Glutamatergic neuron (in vitro differentiated cells): ENCODE results near the gene DUSP16. TPM values are rescaled to one million over a fixed set of nuclear protein-coding genes. Genes with fewer than 3 reads are reported as not detected.

Experiments used
- DNase-seq: peaks from one replicate; pipeline ENCODE4 v3.0.0; 2022
- H3K27ac Mint-ChIP-seq: one replicate; pipeline ENCODE4 v1.8.0; 2020; ENCODE audit warnings: mild to moderate bottlenecking, mixed read lengths, inconsistent platforms; ENCODE audit not compliant: unreplicated experiment
- H3K27me3 Mint-ChIP-seq: one replicate; pipeline ENCODE4 v1.8.0; 2020; ENCODE audit warnings: mild to moderate bottlenecking, moderate library complexity, mixed read lengths, inconsistent platforms; ENCODE audit not compliant: unreplicated experiment
- H3K36me3 Mint-ChIP-seq: one replicate; pipeline ENCODE4 v1.8.0; 2020; ENCODE audit warnings: mild to moderate bottlenecking, mixed read lengths, inconsistent platforms; ENCODE audit not compliant: unreplicated experiment
- H3K4me1 Mint-ChIP-seq: one replicate; pipeline ENCODE4 v1.8.0; 2020; ENCODE audit warnings: mild to moderate bottlenecking, low read depth, mixed read lengths, inconsistent platforms; ENCODE audit not compliant: unreplicated experiment
- H3K4me3 Mint-ChIP-seq: one replicate; pipeline ENCODE4 v1.8.0; 2020; ENCODE audit warnings: mild to moderate bottlenecking, mixed read lengths, inconsistent platforms; ENCODE audit not compliant: unreplicated experiment
- H3K9me3 Mint-ChIP-seq: one replicate; pipeline ENCODE4 v1.8.0; 2020; ENCODE audit warnings: mild to moderate bottlenecking, moderate library complexity, mixed read lengths, inconsistent platforms; ENCODE audit not compliant: unreplicated experiment
- total RNA-seq: library from RNA; stranded (reverse); fragmentation: NEBNext Ultra II Directional; extraction: Animal tissue kit (Norgen Biotek cat#: 25700); gene quantifications from one replicate; pipeline ENCODE4 v1.2.1, GENCODE V29; 2021; ENCODE audit not compliant: unreplicated experiment
- TF ChIP-seq, protein P1 (sequence below): fragments of 200-600 bp; sonication (generic); IDR thresholded peaks from one replicate; pipeline ENCODE4 v1.5.0; 2021; ENCODE audit not compliant: partially characterized antibody, unreplicated experiment

DUSP16 gene
- total RNA-seq, 1 donor from 2014 or later: 39.0 TPM

DNA sequence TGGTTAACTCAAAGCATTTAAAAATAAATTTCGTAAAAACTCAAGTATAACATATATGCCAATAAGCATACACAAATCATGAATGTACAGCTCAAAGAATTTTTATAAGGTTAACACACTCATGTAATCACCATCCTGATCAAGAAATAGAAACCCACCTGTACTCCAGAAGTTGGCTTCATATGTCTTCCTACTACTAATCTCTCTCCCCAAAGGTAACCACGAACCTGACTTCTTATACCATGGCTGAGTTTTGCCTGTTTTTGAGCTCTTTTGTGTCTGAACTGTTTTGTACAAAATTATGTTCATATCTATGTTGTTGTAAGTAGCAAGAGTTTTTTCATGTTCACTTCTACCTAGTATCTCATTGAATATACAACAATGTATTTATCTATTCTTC lies 18.7 kb downstream of the DUSP16 start:
- no peak overlapping the region for H3K4me3 Mint-ChIP-seq
- peaks cover 6% of the 10 kb centered on the region for H3K4me1 Mint-ChIP-seq
- DNase-seq: no peak
- H3K27ac Mint-ChIP-seq: no peak overlapping the region
- no peaks in the 10 kb centered on the region for H3K36me3 Mint-ChIP-seq
- H3K27me3 Mint-ChIP-seq: no peaks in the 10 kb centered on the region
- no peaks in the 10 kb centered on the region for H3K9me3 Mint-ChIP-seq
- TF ChIP-seq, protein P1, sequence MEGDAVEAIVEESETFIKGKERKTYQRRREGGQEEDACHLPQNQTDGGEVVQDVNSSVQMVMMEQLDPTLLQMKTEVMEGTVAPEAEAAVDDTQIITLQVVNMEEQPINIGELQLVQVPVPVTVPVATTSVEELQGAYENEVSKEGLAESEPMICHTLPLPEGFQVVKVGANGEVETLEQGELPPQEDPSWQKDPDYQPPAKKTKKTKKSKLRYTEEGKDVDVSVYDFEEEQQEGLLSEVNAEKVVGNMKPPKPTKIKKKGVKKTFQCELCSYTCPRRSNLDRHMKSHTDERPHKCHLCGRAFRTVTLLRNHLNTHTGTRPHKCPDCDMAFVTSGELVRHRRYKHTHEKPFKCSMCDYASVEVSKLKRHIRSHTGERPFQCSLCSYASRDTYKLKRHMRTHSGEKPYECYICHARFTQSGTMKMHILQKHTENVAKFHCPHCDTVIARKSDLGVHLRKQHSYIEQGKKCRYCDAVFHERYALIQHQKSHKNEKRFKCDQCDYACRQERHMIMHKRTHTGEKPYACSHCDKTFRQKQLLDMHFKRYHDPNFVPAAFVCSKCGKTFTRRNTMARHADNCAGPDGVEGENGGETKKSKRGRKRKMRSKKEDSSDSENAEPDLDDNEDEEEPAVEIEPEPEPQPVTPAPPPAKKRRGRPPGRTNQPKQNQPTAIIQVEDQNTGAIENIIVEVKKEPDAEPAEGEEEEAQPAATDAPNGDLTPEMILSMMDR: no peak

GRCh38 chr12:12542964-12543363 lies 19.7 kb downstream of the DUSP16 start:
- no peaks in the 10 kb centered on the region for H3K9me3 Mint-ChIP-seq
- DNase-seq: no peak
- H3K4me1 Mint-ChIP-seq: peaks cover 7% of the 10 kb centered on the region
- no peaks in the 10 kb centered on the region for H3K27me3 Mint-ChIP-seq
- no peak overlapping the region for H3K4me3 Mint-ChIP-seq
- TF ChIP-seq, protein P1: no peak
- no peaks in the 10 kb centered on the region for H3K36me3 Mint-ChIP-seq
- H3K27ac Mint-ChIP-seq: no peak overlapping the region

GRCh38 chr12:12542286-12542685 lies 20.4 kb downstream of the DUSP16 start:
- Mint-ChIP-seq H3K27me3 (no peaks in the 10 kb centered on the region), H3K9me3 (no peaks in the 10 kb centered on the region), H3K36me3 (no peaks in the 10 kb centered on the region), H3K4me3 (no peak overlapping the region), H3K27ac (no peak overlapping the region), H3K4me1 (peaks cover 7% of the 10 kb centered on the region)
- no peak for DNase-seq
- TF ChIP-seq, protein P1: no peak

- Mint-ChIP-seq H3K27me3 (no peaks in the 10 kb centered on the region), H3K36me3 (no peaks in the 10 kb centered on the region), H3K9me3 (no peaks in the 10 kb centered on the region), H3K4me1 (peaks cover 6% of the 10 kb centered on the region), H3K4me3 (no peak overlapping the region), H3K27ac (no peak overlapping the region)
- DNase-seq: no peak
- TF ChIP-seq, protein P1: no peak
Observed at GRCh38 chr12:12541782-12542181, 20.9 kb downstream of the DUSP16 start.

DNA sequence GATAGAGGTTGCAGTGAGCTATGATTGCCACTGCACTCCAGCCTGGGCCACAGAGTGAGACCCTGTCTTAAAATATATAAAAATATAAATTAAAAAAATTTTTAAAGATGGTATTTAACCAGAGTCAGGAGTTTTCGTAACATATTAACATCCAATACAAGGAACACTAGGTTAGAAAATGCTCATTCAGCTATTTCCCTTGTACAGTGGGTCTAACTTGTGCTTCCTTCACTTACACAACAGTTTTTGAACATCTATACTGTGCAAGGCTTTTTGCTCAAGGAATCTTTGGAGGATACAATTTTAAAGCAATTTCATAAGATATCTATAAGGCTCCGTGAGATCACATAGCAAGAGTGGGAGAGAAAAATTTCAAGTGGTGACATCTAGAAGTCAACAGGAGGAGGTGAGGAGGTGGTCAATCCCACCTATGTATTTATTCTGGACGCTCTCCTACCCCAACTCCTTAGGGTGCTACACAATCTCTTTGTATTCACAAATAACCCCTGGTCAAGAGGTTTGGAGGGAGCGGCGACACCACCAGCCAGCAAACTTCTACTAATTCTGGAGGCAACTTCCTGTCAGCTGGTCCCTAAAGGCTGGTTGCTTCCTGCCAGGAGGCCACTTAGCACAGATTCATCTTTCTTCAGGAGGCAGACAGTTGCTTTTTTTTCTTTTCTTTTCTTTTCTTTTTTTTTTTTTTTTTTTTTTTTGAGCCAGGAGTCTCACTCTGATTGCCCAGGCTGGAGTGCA lies 22.2 kb downstream of the DUSP16 start:
- DNase-seq: no peak
- Mint-ChIP-seq H3K4me1 (peaks cover 3% of the 10 kb centered on the region), H3K9me3 (no peaks in the 10 kb centered on the region)

More for the DNA sequence above, 22.2 kb downstream of the DUSP16 start:
- TF ChIP-seq, protein P1: no peak
- Mint-ChIP-seq H3K27me3 (no peaks in the 10 kb centered on the region), H3K27ac (no peak overlapping the region), H3K36me3 (no peaks in the 10 kb centered on the region), H3K4me3 (no peak overlapping the region)
